ENCODE results near the gene STUM.
A peak's percentile ranks its signal among the peaks of the same experiment; 100 is the strongest.

Gene STUM

DNA sequence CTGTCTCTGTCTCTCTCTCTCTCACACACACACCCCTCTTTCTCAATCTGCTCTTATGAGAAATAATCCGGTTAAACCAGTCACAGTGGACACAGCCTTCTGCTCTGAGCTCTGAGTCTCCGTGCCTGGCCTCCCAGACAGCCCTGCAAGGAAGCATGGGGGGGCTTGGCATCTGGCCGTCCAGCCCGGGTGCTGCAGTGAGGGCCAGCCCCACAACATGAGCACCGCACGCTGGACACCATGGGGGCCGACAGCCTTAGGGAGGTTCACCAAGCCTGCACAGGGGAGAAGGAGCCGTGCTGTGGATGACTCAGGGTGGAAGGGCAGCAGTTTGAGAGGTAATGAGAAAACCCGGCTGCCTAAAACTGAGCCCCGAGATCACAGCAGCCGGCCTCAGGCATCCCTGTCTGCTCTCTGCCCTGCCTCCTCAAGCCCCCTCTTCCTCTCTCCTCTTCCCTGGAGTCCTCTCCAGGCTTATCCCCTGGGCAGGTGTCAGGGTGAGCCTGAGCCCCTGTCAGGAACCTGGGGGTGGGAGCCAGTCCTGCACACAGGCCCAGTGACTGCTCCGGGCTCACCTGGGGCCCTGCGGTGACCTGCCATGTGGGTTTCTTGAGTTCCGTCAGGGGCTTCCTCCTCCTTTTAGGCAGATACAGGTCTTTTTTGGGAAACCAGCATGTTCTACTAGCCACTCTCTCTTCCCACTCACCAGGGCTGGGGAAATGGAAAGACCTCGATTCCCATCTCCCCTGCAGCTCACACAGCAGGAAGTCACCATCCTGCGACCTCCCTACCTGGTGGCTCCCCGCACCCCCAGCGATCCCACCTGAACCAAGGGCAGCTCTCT, 97.7 kb downstream of the STUM start:
- Mint-ChIP-seq H3K36me3 (peaks cover 62% of the 10 kb centered on the region), H3K4me3 (no peak overlapping the region), H3K27me3 (no peaks in the 10 kb centered on the region), H3K27ac (peak overlapping the region; percentile 96), H3K9me3 (no peaks in the 10 kb centered on the region), H3K4me1 (peaks cover 88% of the 10 kb centered on the region)
- ATAC-seq = no peak

DNA sequence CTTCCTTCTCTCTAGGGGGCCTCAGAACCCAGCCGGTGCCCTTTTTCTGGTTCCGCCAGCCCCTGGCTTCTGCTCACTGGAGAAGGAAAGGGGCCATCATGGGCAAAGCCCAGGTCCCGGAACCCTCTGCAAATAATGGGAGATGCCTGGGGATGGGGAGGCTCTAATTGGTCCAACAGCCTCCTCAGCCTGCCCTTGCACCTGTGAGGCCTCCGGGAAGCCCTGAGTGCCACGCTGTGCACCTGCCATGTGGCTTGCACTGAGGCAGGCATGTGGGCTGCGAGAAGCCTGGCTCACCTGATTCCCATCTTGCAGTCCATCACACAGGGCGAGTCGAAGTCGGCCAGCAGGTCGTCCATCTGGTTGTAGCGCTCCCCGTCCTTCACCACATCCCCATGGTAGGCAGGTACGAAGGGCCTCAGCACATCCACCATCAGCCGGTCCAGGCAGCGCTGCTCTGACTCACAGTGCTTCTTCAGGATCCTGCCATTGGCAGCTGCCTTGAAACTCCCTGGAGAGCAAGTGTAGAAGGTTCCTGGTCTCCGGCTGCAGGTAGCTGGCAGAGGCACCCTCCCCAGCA, 98.4 kb downstream of the STUM start:
- H3K4me1 Mint-ChIP-seq = peaks cover 82% of the 10 kb centered on the region
- H3K36me3 Mint-ChIP-seq = peaks cover 58% of the 10 kb centered on the region
- H3K27me3 Mint-ChIP-seq = no peaks in the 10 kb centered on the region
- H3K9me3 Mint-ChIP-seq = no peaks in the 10 kb centered on the region
- ATAC-seq = no peak
- peak overlapping the region; percentile 96 for H3K27ac Mint-ChIP-seq
- no peak overlapping the region for H3K4me3 Mint-ChIP-seq

DNA sequence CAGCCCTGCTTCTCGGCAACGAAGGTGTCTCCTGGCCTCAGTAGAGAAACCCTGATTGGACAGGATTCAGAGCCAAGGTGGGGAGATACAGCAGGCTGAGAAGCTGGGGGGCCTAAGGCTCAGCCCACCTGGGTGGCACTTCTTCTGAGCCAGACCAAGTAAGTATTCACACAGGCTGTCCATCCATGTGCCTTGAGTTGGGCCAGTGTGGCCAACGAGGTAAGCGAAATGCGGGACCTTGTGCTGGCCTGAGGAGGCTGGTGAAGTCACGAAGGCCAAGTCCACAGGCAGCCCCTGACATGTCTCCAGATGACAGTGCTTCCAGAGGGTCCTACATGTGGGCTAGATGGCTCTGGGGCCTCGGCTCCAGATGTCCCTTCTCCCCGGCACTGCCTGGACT, 99.2 kb downstream of the STUM start:
- peaks cover 74% of the 10 kb centered on the region for H3K4me1 Mint-ChIP-seq
- H3K27ac Mint-ChIP-seq = no peak overlapping the region
- no peaks in the 10 kb centered on the region for H3K9me3 Mint-ChIP-seq

DNA sequence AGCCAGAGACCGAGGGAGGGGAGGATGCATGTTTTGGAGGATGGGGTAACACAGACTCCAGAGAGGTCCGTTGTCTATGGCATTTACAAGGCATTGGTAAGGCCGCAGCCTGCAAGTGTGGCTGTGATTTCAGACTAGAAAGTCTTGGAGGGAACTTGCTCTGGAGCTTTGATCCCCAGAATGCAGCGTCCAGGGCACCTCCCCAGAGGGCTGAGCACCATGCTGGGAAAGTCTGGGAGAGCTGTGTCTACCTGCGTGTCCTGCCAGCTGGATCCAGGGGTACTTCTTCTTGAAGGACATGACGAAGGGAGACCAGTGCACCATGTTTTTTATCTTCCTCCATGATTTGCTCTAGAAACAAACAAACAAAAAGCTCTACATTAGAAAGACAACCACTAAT, 99.9 kb downstream of the STUM start:
- H3K4me1 Mint-ChIP-seq = peaks cover 67% of the 10 kb centered on the region
- no peak for ATAC-seq
- H3K27ac Mint-ChIP-seq = no peak overlapping the region
- H3K36me3 Mint-ChIP-seq = peaks cover 53% of the 10 kb centered on the region
- H3K27me3 Mint-ChIP-seq = no peaks in the 10 kb centered on the region
- no peaks in the 10 kb centered on the region for H3K9me3 Mint-ChIP-seq
- H3K4me3 Mint-ChIP-seq = no peak overlapping the region

More for the DNA sequence above, 99.2 kb downstream of the STUM start:
- no peak for ATAC-seq
- Mint-ChIP-seq H3K27me3 (no peaks in the 10 kb centered on the region), H3K4me3 (no peak overlapping the region), H3K36me3 (peaks cover 53% of the 10 kb centered on the region)

DNA sequence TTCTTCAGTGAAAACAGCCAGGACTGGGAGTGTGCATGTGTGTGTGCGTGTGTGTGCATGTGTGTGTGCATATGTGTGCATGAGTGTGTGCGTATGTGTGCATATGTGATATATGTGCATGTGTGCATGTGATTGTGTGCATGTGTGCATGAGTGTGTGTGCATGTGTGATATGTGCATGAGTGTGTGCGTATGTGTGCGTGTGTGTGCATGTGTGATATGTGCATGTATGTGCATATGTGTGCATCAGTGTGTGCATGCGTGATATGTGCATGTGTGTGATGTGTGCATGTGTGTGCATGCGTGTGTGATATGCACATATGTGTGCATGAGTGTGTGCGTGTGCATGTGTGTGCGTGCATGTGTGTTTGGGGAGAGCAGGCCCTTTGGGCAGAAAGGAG, 100.7 kb downstream of the STUM start:
- H3K36me3 Mint-ChIP-seq = peaks cover 53% of the 10 kb centered on the region
- H3K4me3 Mint-ChIP-seq = no peak overlapping the region
- ATAC-seq = no peak
- no peaks in the 10 kb centered on the region for H3K9me3 Mint-ChIP-seq
- no peak overlapping the region for H3K27ac Mint-ChIP-seq
- no peaks in the 10 kb centered on the region for H3K27me3 Mint-ChIP-seq
- peaks cover 59% of the 10 kb centered on the region for H3K4me1 Mint-ChIP-seq

DNA sequence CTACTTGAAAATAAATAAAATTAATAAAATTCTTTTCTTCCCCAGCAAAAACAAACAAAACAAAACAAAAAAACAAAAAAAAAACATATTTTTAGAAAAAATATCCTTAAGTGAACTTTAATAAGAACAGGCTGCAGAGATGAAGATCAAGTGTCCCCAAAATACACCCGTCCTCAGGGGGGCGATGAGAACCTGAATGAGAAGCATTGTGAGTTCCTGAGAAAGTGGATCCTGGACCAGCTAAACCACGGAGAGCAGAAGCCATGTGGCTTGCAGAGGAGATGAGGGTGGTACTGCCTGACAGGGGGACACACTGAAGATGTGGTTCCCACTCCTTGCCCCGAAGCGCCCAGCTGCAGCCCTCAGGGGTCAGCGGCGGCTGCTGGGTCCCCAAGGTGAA, 101.2 kb downstream of the STUM start:
- peaks cover 54% of the 10 kb centered on the region for H3K4me1 Mint-ChIP-seq
- no peak for ATAC-seq

DNA sequence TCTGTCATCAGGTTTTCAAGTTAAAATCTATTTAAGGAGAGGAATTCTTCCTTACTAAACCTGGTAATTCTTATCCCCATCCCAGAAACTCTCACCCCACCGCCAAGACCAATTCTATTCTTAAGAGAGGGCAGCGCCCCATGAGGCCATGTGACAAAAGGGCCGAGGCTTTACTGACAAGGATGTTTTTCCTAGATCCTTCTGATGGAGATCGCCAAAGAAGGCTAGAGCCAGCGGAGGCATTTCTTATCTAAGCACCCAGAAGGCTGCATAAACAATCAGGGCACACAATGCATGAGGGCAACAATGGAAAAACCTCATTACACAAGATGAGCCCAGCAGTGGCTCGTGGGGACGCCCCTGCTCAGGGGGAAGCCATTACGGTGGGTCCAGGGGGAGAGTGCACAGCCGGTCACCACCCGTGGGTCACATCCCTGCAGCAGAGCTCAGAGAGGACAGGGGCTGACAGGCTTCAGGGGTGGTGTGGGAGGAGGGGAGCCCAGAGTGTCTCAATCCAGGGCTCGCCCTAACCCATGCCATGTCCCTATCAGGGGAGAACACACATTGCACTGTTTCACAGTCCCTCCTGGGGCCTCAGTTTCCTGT, 101.8 kb downstream of the STUM start:
- H3K9me3 Mint-ChIP-seq = no peaks in the 10 kb centered on the region
- peak overlapping the region; percentile 71 for H3K27ac Mint-ChIP-seq
- peaks cover 48% of the 10 kb centered on the region for H3K4me1 Mint-ChIP-seq
- H3K27me3 Mint-ChIP-seq = no peaks in the 10 kb centered on the region
- no peak for ATAC-seq
- H3K4me3 Mint-ChIP-seq = no peak overlapping the region
- H3K36me3 Mint-ChIP-seq = peaks cover 54% of the 10 kb centered on the region

More for the DNA sequence above, 101.2 kb downstream of the STUM start:
- Mint-ChIP-seq H3K27ac (peak overlapping the region; percentile 71), H3K36me3 (peaks cover 56% of the 10 kb centered on the region), H3K27me3 (no peaks in the 10 kb centered on the region), H3K4me3 (no peak overlapping the region), H3K9me3 (no peaks in the 10 kb centered on the region)

DNA sequence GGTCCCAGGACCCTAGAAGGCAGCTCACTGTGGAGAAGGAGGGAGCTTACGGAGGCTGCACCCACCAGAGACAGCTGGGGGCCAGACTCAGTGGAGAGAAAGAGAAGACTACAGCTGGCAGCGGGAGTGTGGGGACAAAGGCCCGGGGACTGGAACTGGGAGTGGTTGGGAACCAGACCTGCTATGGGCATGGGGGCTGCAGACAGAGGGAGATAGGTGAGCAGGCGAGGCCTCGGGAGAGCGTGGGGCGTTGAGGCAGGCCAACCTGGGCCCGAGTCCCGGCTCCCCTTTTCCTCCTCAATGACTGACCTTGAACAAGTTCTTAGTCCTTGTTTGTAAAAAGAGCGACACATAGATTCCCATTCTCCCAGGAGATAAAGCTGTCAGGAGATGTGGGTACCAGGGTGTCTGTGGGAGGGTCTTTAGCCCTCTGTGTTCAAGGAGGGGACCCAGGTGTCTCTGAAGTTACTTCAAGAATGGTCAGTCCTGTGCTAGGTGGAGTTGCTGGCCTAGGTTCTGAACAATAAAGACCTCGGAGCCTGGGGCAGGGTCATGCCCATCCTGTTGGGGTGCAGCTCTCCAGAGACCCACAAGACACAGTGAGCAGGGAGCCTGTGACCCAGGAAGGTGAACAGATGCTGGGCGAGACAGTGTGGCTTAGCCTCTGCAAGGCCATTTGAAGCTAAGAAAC, 102.6 kb downstream of the STUM start:
- ATAC-seq = no peak
- Mint-ChIP-seq H3K4me3 (no peak overlapping the region), H3K4me1 (peaks cover 40% of the 10 kb centered on the region), H3K27ac (peak overlapping the region; percentile 71), H3K36me3 (peaks cover 45% of the 10 kb centered on the region), H3K9me3 (no peaks in the 10 kb centered on the region), H3K27me3 (no peaks in the 10 kb centered on the region)

DNA sequence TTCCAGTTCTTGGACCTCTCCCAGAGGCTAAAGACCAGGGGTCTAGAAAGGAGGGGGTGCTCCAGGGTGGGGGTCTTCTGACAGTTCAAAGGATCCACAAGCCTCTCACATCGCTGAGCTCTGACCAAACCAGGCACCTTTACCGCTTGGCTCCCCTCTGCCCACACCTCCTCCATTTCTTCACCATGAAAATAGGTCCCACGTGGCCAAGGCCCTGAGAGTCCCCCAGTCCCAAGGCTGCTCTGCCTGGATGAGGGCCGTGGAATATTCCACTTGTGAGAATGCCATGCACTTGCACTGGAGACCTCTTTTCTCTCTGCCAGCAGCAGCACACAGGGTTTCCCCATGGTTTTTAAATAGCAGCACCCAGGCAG, 103.2 kb downstream of the STUM start:
- Mint-ChIP-seq H3K27ac (no peak overlapping the region), H3K4me3 (no peak overlapping the region), H3K27me3 (no peaks in the 10 kb centered on the region), H3K9me3 (no peaks in the 10 kb centered on the region), H3K36me3 (peaks cover 41% of the 10 kb centered on the region), H3K4me1 (peaks cover 34% of the 10 kb centered on the region)
- ATAC-seq = no peak

DNA sequence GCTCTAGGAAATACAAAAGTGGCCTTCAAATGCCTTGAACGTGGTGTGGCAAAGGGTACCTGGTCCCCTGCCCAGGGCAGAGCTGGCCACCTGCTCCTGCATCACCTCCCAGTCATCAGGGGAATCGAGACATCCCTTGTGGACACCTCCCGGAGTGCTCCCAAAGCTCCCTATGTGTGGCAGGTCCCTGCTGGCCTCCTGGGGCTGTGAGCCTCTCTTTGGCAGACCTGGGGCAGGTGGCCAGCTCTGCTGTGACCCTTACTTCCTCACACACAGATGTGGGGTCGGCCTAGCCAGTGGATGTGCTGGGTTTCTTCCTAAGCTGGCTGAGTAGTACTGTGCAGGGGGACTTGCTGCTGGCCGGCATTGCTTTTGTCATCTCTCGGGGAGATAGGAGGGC, 104.0 kb downstream of the STUM start:
- Mint-ChIP-seq H3K4me3 (no peak overlapping the region), H3K36me3 (peaks cover 41% of the 10 kb centered on the region), H3K9me3 (no peaks in the 10 kb centered on the region), H3K27ac (no peak overlapping the region), H3K27me3 (no peaks in the 10 kb centered on the region), H3K4me1 (peaks cover 31% of the 10 kb centered on the region)
- ATAC-seq = no peak

DNA sequence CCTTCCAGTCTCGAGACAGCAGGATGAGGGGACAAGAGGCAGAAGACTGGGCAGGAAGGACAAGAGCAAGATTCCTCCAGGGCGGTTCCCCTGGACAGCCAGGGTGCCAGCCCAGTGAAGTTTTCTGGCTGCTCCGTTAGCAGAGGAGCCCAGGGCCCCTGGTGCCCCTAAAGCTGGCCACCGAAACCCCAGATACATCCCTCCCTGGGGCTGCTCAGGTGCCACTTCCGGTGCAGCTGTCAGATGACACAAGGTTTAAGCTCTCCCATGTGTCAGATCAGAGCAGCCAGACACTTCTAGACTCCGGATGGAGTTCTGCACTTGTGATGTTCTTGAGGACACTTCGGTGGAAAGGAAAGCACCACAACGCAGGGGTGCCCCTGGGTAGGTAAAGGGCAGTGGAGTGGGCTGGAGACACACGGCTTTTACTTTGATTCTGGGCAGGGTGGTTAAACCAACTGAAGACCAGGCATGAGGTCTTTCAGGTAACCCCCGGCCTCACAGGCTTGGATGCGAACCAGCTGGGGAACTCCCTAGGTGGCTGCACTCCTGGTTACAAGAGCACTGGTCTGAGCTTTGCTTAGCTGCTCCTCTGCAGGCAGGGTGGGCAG, 104.9 kb downstream of the STUM start:
- ATAC-seq = peak; percentile 87
- peaks cover 25% of the 10 kb centered on the region for H3K4me1 Mint-ChIP-seq
- peaks cover 33% of the 10 kb centered on the region for H3K36me3 Mint-ChIP-seq
- H3K4me3 Mint-ChIP-seq = peak overlapping the region; percentile 79
- no peak overlapping the region for H3K27ac Mint-ChIP-seq
- H3K27me3 Mint-ChIP-seq = no peaks in the 10 kb centered on the region
- no peaks in the 10 kb centered on the region for H3K9me3 Mint-ChIP-seq

DNA sequence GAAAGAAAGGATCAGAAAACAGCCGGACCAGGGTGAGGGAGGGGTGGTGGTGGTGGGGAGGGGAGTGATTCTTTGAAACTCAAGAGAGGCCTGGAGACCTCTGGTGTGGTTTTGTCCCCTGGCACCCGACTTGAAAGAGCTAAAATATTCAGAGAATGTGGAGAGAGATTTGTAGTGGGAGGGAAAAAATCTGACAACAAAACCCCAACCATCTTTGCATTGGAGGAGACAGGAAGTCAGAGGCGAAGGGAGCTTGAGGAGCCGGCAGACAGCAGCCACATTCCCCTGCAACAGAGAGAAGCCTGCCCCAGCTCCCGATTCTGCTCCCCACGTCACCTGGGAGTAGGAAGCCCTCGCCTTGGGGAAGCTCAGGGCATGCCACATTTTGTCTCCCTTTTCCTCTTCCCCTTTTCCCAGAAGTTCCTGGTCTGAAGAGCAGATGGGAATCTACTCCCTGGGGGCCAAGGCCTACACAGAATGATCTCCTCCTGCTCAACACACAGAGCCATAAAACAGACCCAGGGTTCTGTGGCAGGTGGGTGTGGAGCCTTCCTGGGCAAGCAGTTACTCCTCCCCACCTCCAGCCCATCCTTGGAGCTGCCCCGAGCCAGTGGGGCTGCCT, 105.6 kb downstream of the STUM start:
- no peak for ATAC-seq
- Mint-ChIP-seq H3K27me3 (no peaks in the 10 kb centered on the region), H3K4me3 (peak overlapping the region; percentile 79), H3K27ac (no peak overlapping the region), H3K36me3 (peaks cover 27% of the 10 kb centered on the region), H3K4me1 (peaks cover 22% of the 10 kb centered on the region), H3K9me3 (no peaks in the 10 kb centered on the region)

DNA sequence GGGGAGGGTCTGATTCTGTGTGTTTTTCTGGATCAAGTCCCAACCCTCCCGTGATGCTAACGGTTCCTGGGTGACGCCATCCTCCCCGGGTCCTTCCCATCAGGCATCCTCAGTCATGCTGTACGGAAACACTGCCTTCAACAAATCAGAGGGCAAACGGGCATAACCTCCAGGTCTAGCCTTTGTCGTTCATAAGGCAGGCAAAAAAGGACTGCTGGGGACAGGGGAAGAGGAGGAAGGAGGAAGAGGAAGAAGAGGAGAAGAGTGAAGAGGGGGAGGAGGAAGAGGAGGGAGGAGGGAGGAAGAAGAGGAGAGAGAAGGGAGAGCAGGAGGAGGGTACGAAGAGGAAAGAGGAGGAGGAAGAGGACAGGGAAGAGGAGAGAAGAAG, 106.1 kb downstream of the STUM start:
- no peak overlapping the region for H3K27ac Mint-ChIP-seq
- peaks cover 17% of the 10 kb centered on the region for H3K4me1 Mint-ChIP-seq
- no peaks in the 10 kb centered on the region for H3K9me3 Mint-ChIP-seq
- H3K27me3 Mint-ChIP-seq = no peaks in the 10 kb centered on the region
- H3K4me3 Mint-ChIP-seq = peak overlapping the region; percentile 79
- no peak for ATAC-seq
- peaks cover 28% of the 10 kb centered on the region for H3K36me3 Mint-ChIP-seq

DNA sequence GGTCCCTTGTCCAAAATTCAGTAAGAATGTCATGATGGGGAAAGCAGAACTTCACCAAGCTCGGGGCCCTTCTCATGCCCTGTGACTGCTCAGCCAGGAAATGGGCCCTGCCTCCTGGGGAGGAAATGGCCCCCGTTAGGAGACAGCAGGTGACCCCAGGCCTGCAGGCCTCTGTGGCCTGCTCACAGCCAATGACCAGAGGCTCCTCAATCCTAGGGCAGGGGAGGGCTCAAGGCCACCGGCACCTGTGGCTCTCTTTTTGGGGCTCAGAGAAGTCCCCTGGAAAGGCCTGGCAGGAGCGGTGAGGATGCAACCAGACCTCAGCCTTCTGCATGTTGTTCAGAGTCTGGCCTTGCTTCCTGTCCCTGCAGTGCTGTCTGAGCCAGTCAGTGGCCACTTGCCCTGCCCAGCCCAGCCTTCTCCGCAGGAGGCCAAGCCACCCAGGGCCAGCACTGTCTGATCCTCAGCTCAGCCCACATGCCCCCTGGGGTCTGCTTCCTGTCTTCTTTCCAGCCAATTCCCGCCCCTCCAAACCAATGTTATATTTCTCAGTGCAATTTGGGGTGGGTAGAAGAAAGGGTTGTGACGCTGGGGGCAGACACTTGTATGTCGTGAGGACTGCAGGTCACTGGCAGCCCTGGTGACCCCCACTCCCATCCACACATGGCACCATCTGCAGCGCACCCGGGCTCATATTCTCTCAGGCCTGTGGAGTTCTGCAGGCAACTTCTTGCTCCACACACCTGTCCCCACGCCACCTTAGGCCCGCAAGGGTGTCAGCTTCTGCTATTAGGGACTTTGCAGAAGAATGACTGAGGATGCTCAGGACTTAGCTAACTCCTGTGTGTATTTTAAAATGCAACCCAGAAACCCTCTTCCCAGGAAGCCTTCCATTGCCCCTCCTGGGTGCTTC, 106.9 kb downstream of the STUM start:
- no peak overlapping the region for H3K27ac Mint-ChIP-seq
- H3K36me3 Mint-ChIP-seq = peaks cover 32% of the 10 kb centered on the region
- no peaks in the 10 kb centered on the region for H3K9me3 Mint-ChIP-seq
- peak overlapping the region; percentile 79 for H3K4me3 Mint-ChIP-seq
- peak; percentile 53 for ATAC-seq
- H3K27me3 Mint-ChIP-seq = no peaks in the 10 kb centered on the region
- peaks cover 8% of the 10 kb centered on the region for H3K4me1 Mint-ChIP-seq

Data from stimulated activated memory B cell treated with anti-CD40 and anti-IgM and Interleukin-4, amounts not matched to agents 10 μg/mL and 1 μg/mL and 100 μg/mL, for 72 hours (primary cell).